ENCODE data around the gene SF3B6. TPM values are rescaled to one million over a fixed set of nuclear protein-coding genes. Genes with fewer than 3 reads are reported as not detected.
A peak's percentile ranks its signal among the peaks of the same experiment; 100 is the strongest.
"Not testable (repeated sequence)": the region's sequence is repeated elsewhere in the genome, so short reads cannot be mapped to it uniquely, and the experiment has no call there.

Gene SF3B6
- total and polyA plus RNA-seq, 11 donors: 37.4 to 121 (median 58.4) TPM

GRCh38 chr2:24046599-24046929 is 29.6 kb downstream of the SF3B6 start:
- Histone ChIP-seq H3K27ac (peak overlapping the region in 7 of 12 donors; percentile 66 to 79 (median 70)), H3K27me3 (no peaks in the 10 kb centered on the region), H3K4me1 (peaks cover 0 to 39% (median 19%) of the 10 kb centered on the region in 12 donors), H3K36me3 (no peaks in the 10 kb centered on the region), H3K4me3 (peak overlapping the region; percentile 52 to 87 (median 73)), H3K9me3 (no peaks in the 10 kb centered on the region)
- 4 to 6% (median 5%) methylated on average over 2 of the region's 2 CpGs for WGBS, 4 donors
- intact Hi-C loops (cut with DNase I): loop anchor here in 4 of 10 donors (2.0 to 10.0 kb wide), 5 partner anchors 30 to 120 kb away; partner anchors contain the start of genes ATAD2B (in 1 of the 4), SF3B6 (in 1 of the 4), TP53I3 (in 1 of the 4) and UBXN2A (in 1 of the 4)
- ATAC-seq (no peak), DNase-seq (no peak)
- TF ChIP-seq CTCF (IDR thresholded peaks at IDR 0.05) (no peak), POLR2A (IDR thresholded peaks at IDR 0.05) (no peak)

- Histone ChIP-seq H3K27ac (no peak overlapping the region), H3K27me3 (no peaks in the 10 kb centered on the region), H3K36me3 (no peaks in the 10 kb centered on the region), H3K9me3 (no peaks in the 10 kb centered on the region), H3K4me1 (peaks cover 0 to 39% (median 19%) of the 10 kb centered on the region in 12 donors), H3K4me3 (peak overlapping the region in 6 of 12 donors; percentile 65 to 81 (median 72))
- no peak for DNase-seq
- ATAC-seq: no peak
- WGBS, 4 donors: 76 to 84% (median 82%) methylated on average over 11 of the region's 11 CpGs
- intact Hi-C loops (cut with DNase I): loop anchor here in 4 of 10 donors (2.0 to 10.0 kb wide), 5 partner anchors 31 to 119 kb away; partner anchors contain the start of genes ATAD2B (in 1 of the 4), SF3B6 (in 1 of the 4), TP53I3 (in 1 of the 4) and UBXN2A (in 1 of the 4)
- TF ChIP-seq CTCF (IDR thresholded peaks at IDR 0.05) (no peak), POLR2A (IDR thresholded peaks at IDR 0.05) (no peak)
These were observed 30.3 kb downstream of the SF3B6 start for GRCh38 chr2:24045511-24046508.

- DNase-seq, ATAC-seq, H3K27ac ChIP-seq, H3K4me3 ChIP-seq, H3K27me3 ChIP-seq, H3K9me3 ChIP-seq: not testable (repeated sequence)
- Histone ChIP-seq H3K4me1 (peaks cover 0 to 19% (median 11%) of the 10 kb centered on the region in 12 donors), H3K36me3 (peaks cover 0 to 22% (median 13%) of the 10 kb centered on the region in 9 donors)
- WGBS, 4 donors: 91 to 99% (median 96%) methylated on average over 6 of the region's 6 CpGs
- intact Hi-C loops (cut with DNase I): loop anchor here in 2 of 10 donors (10.0 kb wide), 2 partner anchors 98 to 108 kb away; partner anchors contain the start of gene UBXN2A (in 1 of the 2)
These were observed 33.0 kb downstream of the SF3B6 start for GRCh38 chr2:24043133-24043532.

- H3K4me1 ChIP-seq: peaks cover 0 to under 1% (median 0%) of the 10 kb centered on the region in 12 donors
- DNase-seq (no peak), ATAC-seq (no peak)
- intact Hi-C loops (cut with DNase I): loop anchor here in 2 of 10 donors (10.0 kb wide), 2 partner anchors 96 to 106 kb away; partner anchors contain the start of gene UBXN2A (in 1 of the 2)
- H3K36me3 ChIP-seq: peaks cover 0 to 48% (median 33%) of the 10 kb centered on the region in 9 donors
- no peak overlapping the region for H3K4me3 ChIP-seq
- no peaks in the 10 kb centered on the region for H3K9me3 ChIP-seq
- TF ChIP-seq CTCF (IDR thresholded peaks at IDR 0.05) (no peak), POLR2A (IDR thresholded peaks at IDR 0.05) (no peak)
- 87 to 98% (median 97%) methylated on average over 4 of the region's 4 CpGs for WGBS, 4 donors
- H3K27ac ChIP-seq: no peak overlapping the region
- no peaks in the 10 kb centered on the region for H3K27me3 ChIP-seq
These were observed 35.6 kb downstream of the SF3B6 start for GRCh38 chr2:24040511-24040910.
